Superior temporal gyrus (tissue), 1 donor: ENCODE data around the gene FOSB.

ENCODE experiments used
- DNase-seq: peaks from one replicate; pipeline ENCODE4 v3.0.0-alpha.2; 2016; ENCODE audit errors: extremely low spot score

Gene FOSB

DNA sequence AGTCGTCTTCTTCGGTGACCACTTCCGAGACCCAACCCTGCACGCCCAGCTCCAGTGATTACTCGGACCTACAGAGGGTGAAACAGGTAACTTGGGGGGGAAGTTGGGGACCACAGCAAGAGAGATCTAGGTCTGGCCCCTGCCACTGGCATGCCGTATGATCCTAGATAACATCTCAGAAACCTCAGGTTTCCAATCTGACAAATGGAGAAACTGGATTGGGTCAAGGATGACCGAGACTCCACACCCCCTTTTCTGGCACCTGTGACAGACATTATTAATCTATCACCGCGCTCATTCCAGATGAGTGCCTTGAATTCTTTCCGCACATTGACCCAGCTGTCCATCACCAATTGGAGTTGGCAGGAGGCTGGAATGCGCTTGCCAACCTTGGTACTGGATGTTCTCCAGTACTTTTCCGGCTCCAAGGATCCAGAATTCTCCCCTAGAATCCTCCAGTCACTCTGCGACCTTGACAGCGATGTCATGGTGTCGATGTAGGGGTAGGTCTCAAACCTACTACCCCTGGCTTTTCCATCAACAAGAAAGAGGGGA lies 56.9 kb downstream of the FOSB start:
- DNase-seq, result peak; percentile 32
